GM18519 (cell line): Measurements from ENCODE around the gene ETHE1.

Experiments
- ATAC-seq: cut with Tn5 transposase; IDR thresholded peaks from one replicate; pipeline ENCODE4 v1.9.1; 2021; ENCODE audit warnings: mild to moderate bottlenecking, moderate library complexity; ENCODE audit not compliant: unreplicated experiment, low FRiP score

ETHE1 gene

GRCh38 chr19:43467730-43468129, 59.3 kb downstream of the ETHE1 start:
- no peak for ATAC-seq

GRCh38 chr19:43467276-43467675, 59.7 kb downstream of the ETHE1 start:
- no peak for ATAC-seq

GRCh38 chr19:43466793-43467192, 60.2 kb downstream of the ETHE1 start:
- ATAC-seq, result no peak

- no peak for ATAC-seq
Observed at GRCh38 chr19:43465468-43466120, 61.4 kb downstream of the ETHE1 start, which contains the start of gene LYPD3. Gene LYPD3 (minus strand): TSS chr19:43465608. CDS start chr19:43465571, 37 bp downstream.

- peak; percentile 10 for ATAC-seq
Observed at GRCh38 chr19:43464134-43464775, 62.7 kb downstream of the ETHE1 start.

- ATAC-seq, result peak; percentile 63
Observed at GRCh38 chr19:43463381-43464133, 63.4 kb downstream of the ETHE1 start.

GRCh38 chr19:43462785-43463380, 64.1 kb downstream of the ETHE1 start:
- ATAC-seq, result no peak

GRCh38 chr19:43462383-43462782, 64.6 kb downstream of the ETHE1 start:
- no peak for ATAC-seq

- ATAC-seq, result no peak
Observed at GRCh38 chr19:43461303-43461702, 65.7 kb downstream of the ETHE1 start.

- ATAC-seq, result no peak
Observed at GRCh38 chr19:43460362-43461016, 66.5 kb downstream of the ETHE1 start.

- ATAC-seq, result no peak
Observed at GRCh38 chr19:43457809-43458208, 69.2 kb downstream of the ETHE1 start.
